Measurements from ENCODE around the gene TTC3.
"Not testable (repeated sequence)": the region's sequence is repeated elsewhere in the genome, so short reads cannot be mapped to it uniquely, and the experiment has no call there.

The TTC3 gene

GRCh38 chr21:37072988-37073416 lies at the start of gene TTC3, which contains the start of gene PIGP:
Gene TTC3, plus strand, starts transcription at chr21:37073254. Its CDS starts 14,004 bp downstream, at chr21:37087258.
Gene PIGP, minus strand, starts transcription at chr21:37073071. Its CDS starts 556 bp downstream, at chr21:37072515.
- DNase-seq (ENCODE audit: low read depth, low spot score), result peak; percentile 56
- H3K9me3 ChIP-seq (ENCODE audit: low read depth, low read length), result peaks cover 3% of the 10 kb centered on the region; the same call in 1 of the 2 replicates
- H3K9ac ChIP-seq (ENCODE audit: insufficient read length), result peak within 1 kb of the TSS; percentile 88
- TF ChIP-seq FOXP2 (optimal IDR thresholded peaks at IDR 0.05; ENCODE audit: control extremely low read depth, extremely low read length, insufficient read depth) (no peak), POLR2AphosphoS5 (IDR thresholded peaks at IDR 0.05; ENCODE audit: borderline replicate concordance, low read depth, low read length) (peak; percentile 68)
- H3K27ac ChIP-seq, result peak within 1 kb of the TSS; percentile 92
- H3K4me3 ChIP-seq, result peak within 1 kb of the TSS; percentile 82
- peaks cover 12% of the 10 kb centered on the region; the same call in 1 of the 2 replicates for H3K36me3 ChIP-seq (ENCODE audit: insufficient read depth, low read length)

GRCh38 chr21:37026499-37026898 lies 46.6 kb upstream of the TTC3 start:
- no peak for TF ChIP-seq EZH2 (IDR thresholded peaks at IDR 0.05)
- no peak for TF ChIP-seq POLR2AphosphoS5 (IDR thresholded peaks at IDR 0.05; ENCODE audit: borderline replicate concordance, low read depth, low read length)
- TF ChIP-seq FOXP2 (optimal IDR thresholded peaks at IDR 0.05; ENCODE audit: control extremely low read depth, extremely low read length, insufficient read depth), result no peak

GRCh38 chr21:37028570-37028969 lies 44.5 kb upstream of the TTC3 start:
- Histone ChIP-seq H3K36me3 (ENCODE audit: insufficient read depth, low read length) (no peaks in the 10 kb centered on the region), H3K9me3 (ENCODE audit: low read depth, low read length) (no peaks in the 10 kb centered on the region), H3K27ac (no peak overlapping the region), H3K9ac (ENCODE audit: insufficient read length) (no peak overlapping the region), H3K4me3 (no peak overlapping the region)
- DNase-seq (ENCODE audit: low read depth, low spot score), result no peak
- TF ChIP-seq POLR2AphosphoS5 (IDR thresholded peaks at IDR 0.05; ENCODE audit: borderline replicate concordance, low read depth, low read length), result no peak
- TF ChIP-seq EZH2 (IDR thresholded peaks at IDR 0.05), result no peak
- TF ChIP-seq FOXP2 (optimal IDR thresholded peaks at IDR 0.05; ENCODE audit: control extremely low read depth, extremely low read length, insufficient read depth), result no peak

More at GRCh38 chr21:37026499-37026898, 46.6 kb upstream of the TTC3 start:
- Histone ChIP-seq H3K4me3 (no peak overlapping the region), H3K9ac (ENCODE audit: insufficient read length) (no peak overlapping the region), H3K9me3 (ENCODE audit: low read depth, low read length) (no peaks in the 10 kb centered on the region), H3K27ac (no peak overlapping the region), H3K36me3 (ENCODE audit: insufficient read depth, low read length) (no peaks in the 10 kb centered on the region)
- DNase-seq (ENCODE audit: low read depth, low spot score), result no peak

GRCh38 chr21:37030864-37031263 lies 42.2 kb upstream of the TTC3 start:
- TF ChIP-seq FOXP2 (optimal IDR thresholded peaks at IDR 0.05; ENCODE audit: control extremely low read depth, extremely low read length, insufficient read depth) (no peak), EZH2 (IDR thresholded peaks at IDR 0.05) (no peak), POLR2AphosphoS5 (IDR thresholded peaks at IDR 0.05; ENCODE audit: borderline replicate concordance, low read depth, low read length) (no peak)
- no peak overlapping the region for H3K9ac ChIP-seq (ENCODE audit: insufficient read length)
- no peak for DNase-seq (ENCODE audit: low read depth, low spot score)
- H3K27ac ChIP-seq, result no peak overlapping the region
- no peaks in the 10 kb centered on the region for H3K36me3 ChIP-seq (ENCODE audit: insufficient read depth, low read length)
- no peak overlapping the region for H3K4me3 ChIP-seq
- no peaks in the 10 kb centered on the region for H3K9me3 ChIP-seq (ENCODE audit: low read depth, low read length)

- H3K4me3 ChIP-seq, result no peak overlapping the region
- H3K9me3 ChIP-seq (ENCODE audit: low read depth, low read length), result no peaks in the 10 kb centered on the region
- no peak overlapping the region for H3K27ac ChIP-seq
- H3K36me3 ChIP-seq (ENCODE audit: insufficient read depth, low read length), result no peaks in the 10 kb centered on the region
- TF ChIP-seq POLR2AphosphoS5 (IDR thresholded peaks at IDR 0.05; ENCODE audit: borderline replicate concordance, low read depth, low read length), result no peak
- no peak for TF ChIP-seq FOXP2 (optimal IDR thresholded peaks at IDR 0.05; ENCODE audit: control extremely low read depth, extremely low read length, insufficient read depth)
- TF ChIP-seq EZH2 (IDR thresholded peaks at IDR 0.05), result no peak
- no peak for DNase-seq (ENCODE audit: low read depth, low spot score)
- H3K9ac ChIP-seq (ENCODE audit: insufficient read length), result no peak overlapping the region
Observed at GRCh38 chr21:37032293-37032692, 40.8 kb upstream of the TTC3 start.

- DNase-seq (ENCODE audit: low read depth, low spot score), result no peak
- Histone ChIP-seq H3K4me3 (no peak overlapping the region), H3K36me3 (ENCODE audit: insufficient read depth, low read length) (no peaks in the 10 kb centered on the region), H3K27ac (no peak overlapping the region), H3K9me3 (ENCODE audit: low read depth, low read length) (no peaks in the 10 kb centered on the region), H3K9ac (ENCODE audit: insufficient read length) (no peak overlapping the region)
- TF ChIP-seq EZH2 (IDR thresholded peaks at IDR 0.05), result no peak
- TF ChIP-seq POLR2AphosphoS5 (IDR thresholded peaks at IDR 0.05; ENCODE audit: borderline replicate concordance, low read depth, low read length), result no peak
- no peak for TF ChIP-seq FOXP2 (optimal IDR thresholded peaks at IDR 0.05; ENCODE audit: control extremely low read depth, extremely low read length, insufficient read depth)
Observed at GRCh38 chr21:37032877-37033471, 40.1 kb upstream of the TTC3 start.

- not testable (repeated sequence) for H3K9ac ChIP-seq (ENCODE audit: insufficient read length); H3K4me3 ChIP-seq; DNase-seq (ENCODE audit: low read depth, low spot score); H3K9me3 ChIP-seq (ENCODE audit: low read depth, low read length); H3K36me3 ChIP-seq (ENCODE audit: insufficient read depth, low read length); H3K27ac ChIP-seq
Observed at GRCh38 chr21:37034394-37034793, 38.7 kb upstream of the TTC3 start.

- Histone ChIP-seq H3K9ac (ENCODE audit: insufficient read length) (no peak overlapping the region), H3K27ac (no peak overlapping the region), H3K4me3 (no peak overlapping the region), H3K36me3 (ENCODE audit: insufficient read depth, low read length) (no peaks in the 10 kb centered on the region), H3K9me3 (ENCODE audit: low read depth, low read length) (no peaks in the 10 kb centered on the region)
- DNase-seq (ENCODE audit: low read depth, low spot score), result no peak
- TF ChIP-seq EZH2 (IDR thresholded peaks at IDR 0.05) (no peak), POLR2AphosphoS5 (IDR thresholded peaks at IDR 0.05; ENCODE audit: borderline replicate concordance, low read depth, low read length) (no peak), FOXP2 (optimal IDR thresholded peaks at IDR 0.05; ENCODE audit: control extremely low read depth, extremely low read length, insufficient read depth) (no peak)
Observed at GRCh38 chr21:37036177-37036576, 36.9 kb upstream of the TTC3 start.
